NCI-H128 (cell line): Measurements from ENCODE around the gene BARX2.

Experiments used
- DNase-seq: peaks from one replicate; lab custom pipeline; 2025; ENCODE audit not compliant: unreplicated experiment; lab: John Stamatoyannopoulos, UW

The BARX2 gene

DNA sequence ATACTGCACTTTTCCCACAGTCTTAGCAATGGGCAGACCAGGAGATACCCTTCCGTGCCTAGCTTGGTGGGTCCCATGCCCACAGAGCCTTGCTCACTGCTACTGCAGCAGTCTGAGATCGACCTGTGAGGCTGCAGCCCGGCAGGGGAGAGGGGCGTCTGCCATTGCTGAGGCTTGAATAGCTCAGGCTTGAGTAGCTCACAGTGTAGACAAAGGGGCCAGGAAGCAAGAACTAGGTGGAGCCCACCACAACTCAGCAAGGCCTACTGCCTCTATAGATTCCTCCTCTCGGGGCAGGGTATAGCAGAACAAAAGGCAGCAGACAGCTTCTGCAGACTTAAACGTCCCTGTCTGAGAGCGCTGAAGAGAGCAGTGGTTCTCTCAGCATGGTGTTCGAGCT, 118.1 kb downstream of the BARX2 start:
- no peak for DNase-seq
